Activated CD8-positive, alpha-beta memory T cell treated with anti-CD3 and anti-CD28 coated beads, Interleukin-2, amount 10 ng/mL, durations not matched to agents 7 days and 5 days (primary cell): ENCODE measurements around the gene NCOA3. TPM values are rescaled to one million over a fixed set of nuclear protein-coding genes. Genes with fewer than 3 reads are reported as not detected.
A peak's percentile ranks its signal among the peaks of the same experiment; 100 is the strongest.
"Not testable (repeated sequence)": the region's sequence is repeated elsewhere in the genome, so short reads cannot be mapped to it uniquely, and the experiment has no call there.

ENCODE experiments used
- ATAC-seq: fragments of 150-1000 bp; cut with Tn5 transposase; one replicate; pipeline ENCODE4 v1.10.0; 2021; ENCODE audit warnings: moderate library complexity
- CTCF ChIA-PET: fragments of 350-600 bp; sonication (Branson Sonifier 250); formaldehyde crosslinking; loops from one replicate; lab custom pipeline; 2021; ENCODE audit warnings: antibody characterized with exemption; lab: Charles Lee
- DNase-seq: peaks from one replicate; pipeline ENCODE4 v3.0.0-alpha.2; 2020
- H3K27ac Mint-ChIP-seq: one replicate; pipeline ENCODE4 v1.8.0; 2021; ENCODE audit warnings: mild to moderate bottlenecking, mixed read lengths
- H3K27me3 Mint-ChIP-seq: one replicate; pipeline ENCODE4 v1.8.0; 2021; ENCODE audit warnings: mixed read lengths
- H3K36me3 Mint-ChIP-seq: one replicate; pipeline ENCODE4 v1.8.0; 2021; ENCODE audit warnings: mild to moderate bottlenecking, mixed read lengths
- H3K4me1 Mint-ChIP-seq: one replicate; pipeline ENCODE4 v1.8.0; 2021; ENCODE audit warnings: mixed read lengths
- H3K4me3 Mint-ChIP-seq: one replicate; pipeline ENCODE4 v1.8.0; 2021; ENCODE audit warnings: mild to moderate bottlenecking, moderate library complexity, mixed read lengths
- H3K9me3 Mint-ChIP-seq: one replicate; pipeline ENCODE4 v1.8.0; 2022; ENCODE audit warnings: low read depth, mixed read lengths
- total RNA-seq, 2 experiments: library from RNA; stranded (reverse); gene quantifications; one replicate each; pipeline ENCODE4 v1.2.3, GENCODE V29; 2021

The NCOA3 gene
- total RNA-seq, 2 experiments from 2014 or later = 74.9 to 75.8 TPM

DNA sequence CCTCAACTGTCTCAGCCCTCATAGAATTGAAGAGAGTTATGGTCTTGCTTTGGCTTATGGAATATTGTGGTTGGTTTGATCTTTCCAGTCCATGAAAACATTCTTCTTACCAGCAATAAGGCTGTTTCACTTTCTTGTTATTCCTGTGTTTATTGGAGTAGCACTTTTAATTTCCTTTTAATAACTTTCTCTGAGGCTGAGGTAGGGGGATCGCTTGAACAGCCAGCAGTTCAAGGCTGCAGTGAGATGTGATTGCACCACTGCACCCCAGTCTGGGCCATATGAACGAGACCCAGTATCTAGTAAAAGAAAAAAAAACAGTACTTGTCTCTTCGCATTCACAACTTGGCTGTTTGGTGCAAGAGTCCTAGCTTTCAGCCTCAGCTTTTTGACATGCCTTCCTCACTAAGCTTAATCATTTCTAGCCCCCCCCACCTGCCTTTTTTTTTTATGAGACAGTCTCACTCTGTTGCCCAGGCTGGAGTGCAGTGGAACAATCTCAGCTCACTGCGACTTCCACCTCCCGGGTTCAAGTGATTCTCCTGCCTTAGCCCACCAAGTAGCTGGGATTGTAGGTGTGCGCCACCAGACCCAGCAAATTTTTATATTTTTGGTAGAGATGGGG lies 70.5 kb downstream of the NCOA3 start:
- no peak overlapping the region for H3K4me3 Mint-ChIP-seq
- CTCF ChIA-PET = no interaction called here
- DNase-seq = no peak
- H3K36me3 Mint-ChIP-seq = peaks cover 30% of the 10 kb centered on the region
- peak overlapping the region; percentile 57 for H3K27ac Mint-ChIP-seq
- ATAC-seq = no peak
- no peaks in the 10 kb centered on the region for H3K9me3 Mint-ChIP-seq
- peaks cover 55% of the 10 kb centered on the region for H3K4me1 Mint-ChIP-seq
- no peaks in the 10 kb centered on the region for H3K27me3 Mint-ChIP-seq

GRCh38 chr20:47573559-47573958 lies 71.9 kb downstream of the NCOA3 start:
- Mint-ChIP-seq H3K36me3 (peaks cover 27% of the 10 kb centered on the region), H3K4me1 (peaks cover 55% of the 10 kb centered on the region), H3K4me3 (no peak overlapping the region), H3K27me3 (no peaks in the 10 kb centered on the region), H3K9me3 (no peaks in the 10 kb centered on the region), H3K27ac (peak overlapping the region; percentile 57)
- CTCF ChIA-PET = no interaction called here
- ATAC-seq = no peak
- DNase-seq = no peak

GRCh38 chr20:47574616-47575364 lies 73.1 kb downstream of the NCOA3 start:
- DNase-seq (no peak), ATAC-seq (no peak)
- peak overlapping the region; percentile 68 for H3K27ac Mint-ChIP-seq
- H3K4me1 Mint-ChIP-seq = peaks cover 62% of the 10 kb centered on the region
- H3K36me3 Mint-ChIP-seq = peaks cover 23% of the 10 kb centered on the region
- no peaks in the 10 kb centered on the region for H3K9me3 Mint-ChIP-seq
- H3K4me3 Mint-ChIP-seq = no peak overlapping the region
- no peaks in the 10 kb centered on the region for H3K27me3 Mint-ChIP-seq
- CTCF ChIA-PET = no interaction called here

DNA sequence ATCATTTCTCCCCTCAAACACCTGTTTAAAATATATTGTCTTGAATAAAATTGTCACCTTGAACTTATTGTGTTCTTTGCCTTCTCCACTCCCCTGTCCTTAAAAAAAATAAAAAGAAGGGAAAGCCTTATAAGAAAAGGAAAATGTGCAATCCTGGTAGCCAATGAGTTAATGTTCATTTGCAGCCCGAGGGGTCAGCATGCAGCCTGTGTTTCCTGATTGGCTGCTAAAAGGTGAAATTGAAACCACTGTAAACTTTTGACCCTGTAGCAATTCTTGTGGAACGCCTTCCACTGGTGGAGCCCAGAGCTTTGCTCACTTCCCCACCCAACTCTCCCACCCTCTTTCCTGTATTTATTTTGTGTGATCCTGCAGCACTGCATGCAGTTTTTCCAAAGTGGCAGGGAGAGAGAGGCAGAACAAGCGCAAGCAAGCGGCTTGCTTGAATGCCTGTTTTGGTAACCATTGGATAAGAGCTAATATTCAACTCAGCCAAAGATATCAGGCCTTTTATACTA lies 74.9 kb downstream of the NCOA3 start:
- DNase-seq = no peak
- ATAC-seq = peak; percentile 83
- no peaks in the 10 kb centered on the region for H3K27me3 Mint-ChIP-seq
- peak overlapping the region; percentile 60 for H3K27ac Mint-ChIP-seq
- no peaks in the 10 kb centered on the region for H3K9me3 Mint-ChIP-seq
- CTCF ChIA-PET = interaction anchor here (0.8 to 1.8 kb wide), 2 partner anchors 19 to 37 kb away, joined by 3 to 9 read pairs; no protein-coding TSS in a partner anchor
- peak overlapping the region; percentile 50 for H3K4me3 Mint-ChIP-seq
- peaks cover 13% of the 10 kb centered on the region for H3K36me3 Mint-ChIP-seq
- H3K4me1 Mint-ChIP-seq = peaks cover 52% of the 10 kb centered on the region

DNA sequence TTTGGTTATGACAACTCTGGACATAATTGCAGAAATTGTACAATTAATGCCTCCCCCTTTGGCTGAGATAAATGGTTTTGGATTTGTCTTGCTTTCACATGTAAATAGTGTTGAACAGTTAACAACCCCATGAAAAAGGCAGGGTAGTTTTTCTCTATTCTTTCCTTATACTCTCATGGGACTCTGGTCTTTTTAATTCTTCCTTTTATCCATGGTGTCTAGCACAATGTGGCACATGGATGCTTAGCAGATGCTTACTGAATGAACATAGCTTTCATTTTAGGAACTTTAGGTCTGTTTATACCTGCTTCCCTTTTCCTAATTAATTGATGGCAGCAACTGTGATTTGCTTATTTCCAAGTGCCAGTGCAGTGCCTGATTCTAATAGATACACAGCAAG lies 75.6 kb downstream of the NCOA3 start:
- no peaks in the 10 kb centered on the region for H3K9me3 Mint-ChIP-seq

GRCh38 chr20:47578543-47578942 lies 76.9 kb downstream of the NCOA3 start:
- Mint-ChIP-seq H3K9me3 (no peaks in the 10 kb centered on the region), H3K36me3 (peaks cover 10% of the 10 kb centered on the region), H3K4me3 (no peak overlapping the region), H3K27me3 (no peaks in the 10 kb centered on the region), H3K27ac (no peak overlapping the region), H3K4me1 (peaks cover 46% of the 10 kb centered on the region)
- ATAC-seq (no peak), DNase-seq (no peak)
- CTCF ChIA-PET = interaction anchor here (1.0 to 2.0 kb wide), 3 partner anchors 10 to 76 kb away, joined by 3 to 9 read pairs (median 5); no protein-coding TSS in a partner anchor

More for the DNA sequence above, 75.6 kb downstream of the NCOA3 start:
- no peaks in the 10 kb centered on the region for H3K27me3 Mint-ChIP-seq
- H3K4me1 Mint-ChIP-seq = peaks cover 47% of the 10 kb centered on the region
- no peak for DNase-seq
- peaks cover 7% of the 10 kb centered on the region for H3K36me3 Mint-ChIP-seq
- no peak for ATAC-seq
- no peak overlapping the region for H3K27ac Mint-ChIP-seq
- CTCF ChIA-PET = interaction anchor here (0.8 to 2.0 kb wide), 3 partner anchors 9 to 38 kb away, joined by 3 to 9 read pairs (median 5); no protein-coding TSS in a partner anchor
- no peak overlapping the region for H3K4me3 Mint-ChIP-seq

DNA sequence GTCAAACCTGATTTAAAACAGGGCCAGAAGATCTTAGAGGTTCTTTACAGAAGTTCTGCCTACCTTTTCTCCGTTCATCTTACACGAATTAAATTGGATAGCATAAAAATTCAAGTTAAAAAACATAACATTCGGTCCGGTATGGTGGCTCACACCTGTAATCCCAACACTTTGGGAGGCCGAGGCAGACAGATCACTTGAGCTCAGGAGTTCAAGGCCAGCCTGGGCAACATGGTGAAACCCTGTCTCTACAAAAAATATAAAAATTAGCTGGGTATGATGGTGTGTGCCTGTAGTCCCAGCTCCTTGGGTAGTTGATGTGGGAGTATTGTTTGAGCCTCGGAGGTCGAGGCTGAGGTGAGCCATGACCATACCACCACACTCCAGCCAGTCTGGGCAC lies 79.0 kb downstream of the NCOA3 start:
- H3K9me3 Mint-ChIP-seq, DNase-seq, H3K27ac Mint-ChIP-seq, H3K27me3 Mint-ChIP-seq, H3K4me3 Mint-ChIP-seq, CTCF ChIA-PET, ATAC-seq: not testable (repeated sequence)
- Mint-ChIP-seq H3K4me1 (peaks cover 39% of the 10 kb centered on the region), H3K36me3 (peaks cover 20% of the 10 kb centered on the region)

DNA sequence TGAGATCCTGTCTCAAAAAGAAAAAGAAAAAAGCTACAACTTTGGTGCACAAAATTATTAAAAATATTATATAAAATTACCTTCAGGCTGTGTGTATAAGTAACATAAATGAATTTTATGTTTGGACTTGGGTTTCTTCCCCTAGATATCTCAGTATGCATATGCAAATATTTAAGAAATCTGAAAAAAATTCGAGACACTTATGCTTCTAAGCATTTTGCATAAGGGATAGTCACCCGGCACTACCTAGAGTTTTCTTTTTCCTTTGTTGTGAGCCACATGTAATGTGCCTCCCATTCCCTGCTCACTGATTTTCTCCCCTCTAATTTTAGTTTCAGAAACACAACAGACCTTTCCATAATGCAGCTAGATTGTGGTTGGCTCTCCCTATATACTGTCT lies 79.4 kb downstream of the NCOA3 start:
- CTCF ChIA-PET = interaction anchor here (0.6 kb wide), 1 partner anchor 221 kb away, joined by 3 read pairs; no protein-coding TSS in a partner anchor
- Mint-ChIP-seq H3K4me1 (peaks cover 35% of the 10 kb centered on the region), H3K27ac (no peak overlapping the region)

GRCh38 chr20:47583551-47583950 lies 81.9 kb downstream of the NCOA3 start:
- CTCF ChIA-PET = interaction anchor here (0.6 kb wide), 1 partner anchor 199 kb away, joined by 3 read pairs; no protein-coding TSS in a partner anchor
- peak overlapping the region; percentile 50 for H3K27ac Mint-ChIP-seq
- H3K27me3 Mint-ChIP-seq = no peaks in the 10 kb centered on the region
- peaks cover 18% of the 10 kb centered on the region for H3K4me1 Mint-ChIP-seq
- H3K4me3 Mint-ChIP-seq = no peak overlapping the region
- no peaks in the 10 kb centered on the region for H3K9me3 Mint-ChIP-seq
- peaks cover 33% of the 10 kb centered on the region for H3K36me3 Mint-ChIP-seq
- ATAC-seq (no peak), DNase-seq (no peak)

More for the DNA sequence above, 79.4 kb downstream of the NCOA3 start:
- Mint-ChIP-seq H3K36me3 (peaks cover 21% of the 10 kb centered on the region), H3K9me3 (no peaks in the 10 kb centered on the region), H3K4me3 (no peak overlapping the region), H3K27me3 (no peaks in the 10 kb centered on the region)
- DNase-seq (no peak), ATAC-seq (no peak)

GRCh38 chr20:47585087-47585747 lies 83.5 kb downstream of the NCOA3 start:
- ATAC-seq = no peak
- peak overlapping the region; percentile 66 for H3K27ac Mint-ChIP-seq
- H3K27me3 Mint-ChIP-seq = no peaks in the 10 kb centered on the region
- peaks cover 36% of the 10 kb centered on the region for H3K36me3 Mint-ChIP-seq
- no peak overlapping the region for H3K4me3 Mint-ChIP-seq
- H3K4me1 Mint-ChIP-seq = peaks cover 10% of the 10 kb centered on the region
- CTCF ChIA-PET = interaction anchor here (1.0 to 1.2 kb wide), 4 partner anchors 18 to 179 kb away, joined by 3 read pairs; no protein-coding TSS in a partner anchor
- DNase-seq = no peak
- no peaks in the 10 kb centered on the region for H3K9me3 Mint-ChIP-seq

DNA sequence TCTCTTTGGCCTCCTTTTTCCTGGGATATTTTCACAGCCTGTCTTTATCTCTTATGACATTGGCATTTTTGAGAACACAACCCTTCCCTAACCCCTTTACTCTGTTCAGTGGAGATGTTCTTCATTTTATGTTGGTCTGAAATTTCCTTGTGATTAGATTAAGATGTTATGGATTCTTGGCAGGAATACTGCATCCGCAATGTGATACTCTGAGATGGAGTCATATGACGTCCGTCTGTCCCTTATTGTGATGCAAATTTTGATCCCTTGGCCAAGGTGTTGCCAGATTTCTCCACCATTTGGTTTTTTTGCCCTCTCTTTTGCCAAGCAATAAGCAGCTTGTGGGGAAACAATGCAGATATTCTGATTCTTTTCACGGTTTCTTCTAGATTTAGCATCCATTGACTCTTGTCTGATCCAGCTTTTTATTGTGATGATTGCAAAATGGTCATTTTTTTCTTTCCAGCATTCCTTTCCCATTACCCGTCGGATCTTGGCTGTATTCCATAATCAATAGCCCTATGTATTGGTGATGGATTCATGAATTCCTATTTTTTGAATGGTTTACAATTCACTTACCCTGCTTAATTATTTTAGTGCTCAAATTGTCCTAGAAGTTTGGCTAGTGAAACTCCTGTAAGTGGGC lies 85.1 kb downstream of the NCOA3 start:
- DNase-seq (no peak), ATAC-seq (no peak)
- peaks cover 15% of the 10 kb centered on the region for H3K4me1 Mint-ChIP-seq
- H3K4me3 Mint-ChIP-seq = no peak overlapping the region
- no peak overlapping the region for H3K27ac Mint-ChIP-seq
- peaks cover 42% of the 10 kb centered on the region for H3K36me3 Mint-ChIP-seq
- CTCF ChIA-PET = no interaction called here
- H3K27me3 Mint-ChIP-seq = no peaks in the 10 kb centered on the region
- no peaks in the 10 kb centered on the region for H3K9me3 Mint-ChIP-seq

DNA sequence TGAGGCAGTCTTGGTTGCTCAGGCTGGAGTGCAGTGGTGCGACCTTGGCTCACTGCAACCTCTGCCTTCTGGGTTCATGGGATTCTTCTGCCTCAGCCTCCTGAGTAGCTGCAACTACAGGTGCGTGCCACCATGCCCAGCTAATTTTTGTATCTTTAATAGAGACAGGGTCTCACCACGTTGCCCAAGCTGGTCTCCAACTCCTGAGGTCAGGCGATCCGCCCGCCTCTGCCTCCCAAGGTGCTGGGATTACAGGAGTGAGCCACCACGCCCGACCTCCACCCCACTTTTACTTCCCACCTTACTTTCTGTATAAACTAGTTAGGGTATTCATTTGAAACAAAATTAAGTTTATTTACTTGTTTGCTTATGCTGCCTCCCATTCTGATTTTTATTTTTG lies 86.5 kb downstream of the NCOA3 start:
- no peaks in the 10 kb centered on the region for H3K27me3 Mint-ChIP-seq
- no peak for ATAC-seq
- H3K4me1 Mint-ChIP-seq = peaks cover 17% of the 10 kb centered on the region
- DNase-seq = no peak
- CTCF ChIA-PET = no interaction called here
- H3K4me3 Mint-ChIP-seq = no peak overlapping the region
- peaks cover 45% of the 10 kb centered on the region for H3K36me3 Mint-ChIP-seq
- no peak overlapping the region for H3K27ac Mint-ChIP-seq
- no peaks in the 10 kb centered on the region for H3K9me3 Mint-ChIP-seq

DNA sequence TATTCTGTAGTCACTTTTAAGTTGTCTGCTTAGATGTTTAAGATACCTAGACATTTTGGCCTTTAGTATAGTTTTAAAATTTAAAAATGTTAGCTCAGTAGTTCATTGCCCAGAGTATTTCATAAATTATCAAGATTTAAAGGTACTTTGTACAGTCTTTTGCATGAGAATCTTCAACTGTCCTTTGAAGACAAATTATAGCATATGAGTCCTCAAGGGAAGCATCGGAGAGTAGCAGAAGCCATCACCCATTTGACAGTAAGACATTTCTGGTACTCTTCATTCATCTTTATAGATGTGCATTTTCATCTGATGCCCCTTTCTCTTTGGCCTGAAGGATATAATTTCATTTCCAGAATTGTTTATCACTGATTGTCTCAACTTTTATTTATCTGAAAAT lies 89.5 kb downstream of the NCOA3 start:
- no peaks in the 10 kb centered on the region for H3K27me3 Mint-ChIP-seq
- H3K36me3 Mint-ChIP-seq = peaks cover 41% of the 10 kb centered on the region
- no peak overlapping the region for H3K27ac Mint-ChIP-seq
- DNase-seq = no peak
- peaks cover 13% of the 10 kb centered on the region for H3K4me1 Mint-ChIP-seq
- H3K4me3 Mint-ChIP-seq = no peak overlapping the region
- CTCF ChIA-PET = interaction anchor here (0.6 to 1.1 kb wide), 2 partner anchors 62 to 318 kb away, joined by 3 read pairs; no protein-coding TSS in a partner anchor
- no peak for ATAC-seq
- H3K9me3 Mint-ChIP-seq = no peaks in the 10 kb centered on the region
